SK-N-MC (cell line): ENCODE results near the gene TINCR.

ENCODE experiments used
- EZH2 ChIP-seq: fragments of 200-600 bp; sonication (generic); IDR thresholded peaks from one replicate; pipeline ENCODE4 v1.6.1; 2017; ENCODE audit warnings: antibody characterized with exemption
- POLR2AphosphoS5 ChIP-seq: IDR thresholded peaks from 2 replicates; pipeline ENCODE4 v1.6.1; 2012; ENCODE audit warnings: mild to moderate bottlenecking, low read depth, low read length, borderline replicate concordance

DNA sequence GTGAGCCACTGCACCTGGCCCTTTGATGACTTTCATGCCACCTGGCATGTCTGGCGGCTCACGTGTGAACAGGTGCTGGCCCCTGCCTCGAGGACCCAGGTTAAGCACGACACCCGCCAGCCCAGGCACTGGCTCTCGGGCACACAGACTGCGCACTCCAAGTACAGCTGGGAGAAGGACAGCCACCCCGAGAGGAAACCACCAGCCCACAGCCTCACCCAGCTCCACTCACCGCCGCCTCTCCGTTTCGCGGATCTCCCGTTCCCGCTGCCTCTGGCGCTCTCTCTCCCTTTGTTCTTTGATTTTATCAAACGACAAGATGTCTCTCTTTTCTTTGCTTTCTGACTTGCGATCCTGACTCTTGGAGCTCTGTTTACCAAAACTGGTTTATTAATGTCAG is 27.4 kb upstream of the TINCR start:
- TF ChIP-seq EZH2: no peak
- TF ChIP-seq POLR2AphosphoS5: no peak
